DOHH2 (cell line): ENCODE results near the gene SUPT3H.
"Not testable (repeated sequence)": the region's sequence is repeated elsewhere in the genome, so short reads cannot be mapped to it uniquely, and the experiment has no call there.

ENCODE experiments used
- H3F3A ChIP-seq: fragments of 200-600 bp; sonication (generic), shearing (Covaris generic); 2 replicates; pipeline ENCODE4 v1.6.0; 2016; ENCODE audit warnings: antibody characterized with exemption, mild to moderate bottlenecking; ENCODE audit not compliant: control insufficient read depth, insufficient read depth
- H3K27ac ChIP-seq: fragments of 200-600 bp; sonication (generic); 2 replicates; pipeline ENCODE4 v1.5.1; 2014; ENCODE audit warnings: low read depth, mild to moderate bottlenecking, low read length, moderate library complexity
- H3K27me3 ChIP-seq: fragments of 200-600 bp; sonication (generic); 2 replicates; pipeline ENCODE4 v1.6.1; 2014; ENCODE audit warnings: mild to moderate bottlenecking, low read length, mixed read lengths; ENCODE audit not compliant: control insufficient read depth
- H3K36me3 ChIP-seq: fragments of 200-600 bp; sonication (generic); 2 replicates; pipeline ENCODE4 v1.6.1; 2014; ENCODE audit warnings: mild to moderate bottlenecking, low read length, moderate library complexity, mixed read lengths; ENCODE audit not compliant: control insufficient read depth
- H3K4me1 ChIP-seq: fragments of 200-600 bp; sonication (generic); 2 replicates; pipeline ENCODE4 v1.6.1; 2014; ENCODE audit warnings: mild to moderate bottlenecking, low read length, mixed read lengths; ENCODE audit not compliant: control insufficient read depth
- H3K4me2 ChIP-seq: fragments of 200-600 bp; sonication (generic); 2 replicates; pipeline ENCODE4 v1.6.0; 2014; ENCODE audit warnings: mild to moderate bottlenecking, low read length, moderate library complexity
- H3K4me3 ChIP-seq: fragments of 200-600 bp; sonication (generic); 2 replicates; pipeline ENCODE4 v1.5.1; 2014; ENCODE audit warnings: mild to moderate bottlenecking, low read length, mixed read lengths
- H3K79me2 ChIP-seq: fragments of 200-600 bp; sonication (generic); 2 replicates; pipeline ENCODE4 v1.6.1; 2014; ENCODE audit warnings: mild to moderate bottlenecking, low read length, mixed read lengths; ENCODE audit not compliant: control insufficient read depth
- H3K9me2 ChIP-seq: fragments of 200-600 bp; sonication (generic); replicated peaks from 2 replicates; pipeline ENCODE4 v1.6.1; 2014; ENCODE audit warnings: mild to moderate bottlenecking, low read length, mixed read lengths; ENCODE audit not compliant: control insufficient read depth
- H3K9me3 ChIP-seq: fragments of 200-600 bp; sonication (generic); 2 replicates; pipeline ENCODE4 v1.6.1; 2014; ENCODE audit warnings: antibody characterized with exemption, low read length, mixed read lengths; ENCODE audit not compliant: control insufficient read depth, insufficient read depth
- H4K20me1 ChIP-seq: fragments of 200-600 bp; sonication (generic); 2 replicates; pipeline ENCODE4 v1.6.0; 2014; ENCODE audit warnings: low read depth, mild to moderate bottlenecking, antibody characterized with exemption, low read length, moderate library complexity; ENCODE audit not compliant: control insufficient read depth, insufficient read depth
- EZH2phosphoT487 ChIP-seq: fragments of 200-600 bp; sonication (generic); IDR thresholded peaks from 2 replicates; pipeline ENCODE4 v1.6.1; 2017; ENCODE audit warnings: borderline replicate concordance, mild to moderate bottlenecking, antibody characterized with exemption, low read length, moderate library complexity, mixed read lengths
- TF ChIP-seq, protein P1 (sequence below): fragments of 200-600 bp; sonication (generic); IDR thresholded peaks from one replicate; pipeline ENCODE4 v1.5.1; 2014; ENCODE audit warnings: antibody characterized with exemption, mild to moderate bottlenecking, low read depth, low read length; ENCODE audit not compliant: poor library complexity, severe bottlenecking

SUPT3H gene

DNA sequence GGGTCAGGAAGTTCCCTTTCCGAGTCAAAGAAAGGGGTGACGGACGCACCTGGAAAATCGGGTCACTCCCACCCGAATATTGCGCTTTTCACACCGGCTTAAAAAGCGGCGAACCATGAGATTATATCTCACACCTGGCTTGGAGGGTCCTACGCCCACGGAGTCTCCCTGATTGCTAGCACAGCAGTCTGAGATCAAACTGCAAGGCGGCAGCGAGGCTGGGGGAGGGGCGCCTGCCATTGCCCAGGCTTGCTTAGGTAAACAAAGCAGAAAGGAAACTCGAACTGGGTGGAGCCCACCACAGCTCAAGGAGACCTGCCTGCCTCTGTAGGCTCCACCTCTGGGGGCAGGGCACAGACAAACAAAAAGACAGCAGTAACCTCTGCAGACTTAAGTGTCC, 315.1 kb downstream of the SUPT3H start:
- H3K4me2 ChIP-seq, H3F3A ChIP-seq, H3K27me3 ChIP-seq, H3K4me3 ChIP-seq, H3K79me2 ChIP-seq, H3K27ac ChIP-seq, H3K4me1 ChIP-seq, H3K9me3 ChIP-seq, H4K20me1 ChIP-seq, H3K36me3 ChIP-seq, H3K9me2 ChIP-seq: not testable (repeated sequence)

DNA sequence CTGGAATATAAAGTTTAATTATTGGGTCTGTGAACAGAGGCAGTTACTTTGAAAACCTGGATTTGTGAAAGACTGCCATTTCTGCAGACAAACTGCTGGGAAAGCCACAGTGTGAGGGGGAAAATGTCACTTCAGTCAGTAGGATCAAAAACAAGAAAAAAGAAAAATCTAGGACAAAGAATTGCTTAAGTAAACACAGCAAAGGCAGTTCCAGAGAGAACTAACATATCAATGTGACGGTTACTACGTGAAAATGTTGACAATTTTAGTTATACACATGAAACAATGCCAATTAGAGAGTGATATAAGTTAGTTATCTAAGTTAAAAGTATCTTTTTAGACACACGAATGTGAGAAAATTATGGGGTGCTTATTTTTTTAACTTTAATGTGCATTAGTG, 320.0 kb downstream of the SUPT3H start:
- H3K4me2 ChIP-seq: no peak overlapping the region
- H3F3A ChIP-seq: no peaks in the 10 kb centered on the region
- H3K4me1 ChIP-seq: no peaks in the 10 kb centered on the region
- H3K27ac ChIP-seq: no peak overlapping the region
- H3K27me3 ChIP-seq: no peaks in the 10 kb centered on the region
- no peaks in the 10 kb centered on the region for H3K79me2 ChIP-seq
- TF ChIP-seq, protein P1, sequence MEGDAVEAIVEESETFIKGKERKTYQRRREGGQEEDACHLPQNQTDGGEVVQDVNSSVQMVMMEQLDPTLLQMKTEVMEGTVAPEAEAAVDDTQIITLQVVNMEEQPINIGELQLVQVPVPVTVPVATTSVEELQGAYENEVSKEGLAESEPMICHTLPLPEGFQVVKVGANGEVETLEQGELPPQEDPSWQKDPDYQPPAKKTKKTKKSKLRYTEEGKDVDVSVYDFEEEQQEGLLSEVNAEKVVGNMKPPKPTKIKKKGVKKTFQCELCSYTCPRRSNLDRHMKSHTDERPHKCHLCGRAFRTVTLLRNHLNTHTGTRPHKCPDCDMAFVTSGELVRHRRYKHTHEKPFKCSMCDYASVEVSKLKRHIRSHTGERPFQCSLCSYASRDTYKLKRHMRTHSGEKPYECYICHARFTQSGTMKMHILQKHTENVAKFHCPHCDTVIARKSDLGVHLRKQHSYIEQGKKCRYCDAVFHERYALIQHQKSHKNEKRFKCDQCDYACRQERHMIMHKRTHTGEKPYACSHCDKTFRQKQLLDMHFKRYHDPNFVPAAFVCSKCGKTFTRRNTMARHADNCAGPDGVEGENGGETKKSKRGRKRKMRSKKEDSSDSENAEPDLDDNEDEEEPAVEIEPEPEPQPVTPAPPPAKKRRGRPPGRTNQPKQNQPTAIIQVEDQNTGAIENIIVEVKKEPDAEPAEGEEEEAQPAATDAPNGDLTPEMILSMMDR: no peak
- no peak for TF ChIP-seq EZH2phosphoT487
- H3K4me3 ChIP-seq: no peak overlapping the region
- no peaks in the 10 kb centered on the region for H3K36me3 ChIP-seq
- no peaks in the 10 kb centered on the region for H4K20me1 ChIP-seq
- no peaks in the 10 kb centered on the region for H3K9me3 ChIP-seq
- H3K9me2 ChIP-seq: no peaks in the 10 kb centered on the region

DNA sequence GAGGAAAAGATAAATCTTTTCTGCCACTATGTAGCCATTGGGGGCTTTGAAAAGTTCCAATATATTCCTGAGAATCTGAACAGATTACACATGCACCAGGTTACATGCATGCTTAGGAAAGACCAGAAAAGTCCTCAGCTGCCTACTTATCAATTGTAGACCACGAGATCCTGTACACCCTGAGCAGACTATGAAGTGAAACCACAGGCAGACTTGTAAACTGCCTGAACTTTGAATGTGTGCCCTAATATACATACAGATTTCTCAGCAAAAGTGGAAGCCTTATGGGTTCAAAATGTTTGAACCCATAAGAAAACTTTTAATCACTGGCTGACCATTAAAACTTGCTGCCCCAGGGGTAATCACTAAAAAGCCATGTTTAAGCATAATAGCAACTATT, 323.1 kb downstream of the SUPT3H start:
- Histone ChIP-seq H3K27me3 (no peaks in the 10 kb centered on the region), H3K4me3 (no peak overlapping the region), H3K36me3 (no peaks in the 10 kb centered on the region), H3K4me2 (no peak overlapping the region), H4K20me1 (no peaks in the 10 kb centered on the region), H3K4me1 (no peaks in the 10 kb centered on the region), H3K9me2 (no peaks in the 10 kb centered on the region), H3K27ac (no peak overlapping the region), H3K79me2 (no peaks in the 10 kb centered on the region), H3K9me3 (no peaks in the 10 kb centered on the region), H3F3A (no peaks in the 10 kb centered on the region)
- TF ChIP-seq, protein P1: no peak
- TF ChIP-seq EZH2phosphoT487: no peak

DNA sequence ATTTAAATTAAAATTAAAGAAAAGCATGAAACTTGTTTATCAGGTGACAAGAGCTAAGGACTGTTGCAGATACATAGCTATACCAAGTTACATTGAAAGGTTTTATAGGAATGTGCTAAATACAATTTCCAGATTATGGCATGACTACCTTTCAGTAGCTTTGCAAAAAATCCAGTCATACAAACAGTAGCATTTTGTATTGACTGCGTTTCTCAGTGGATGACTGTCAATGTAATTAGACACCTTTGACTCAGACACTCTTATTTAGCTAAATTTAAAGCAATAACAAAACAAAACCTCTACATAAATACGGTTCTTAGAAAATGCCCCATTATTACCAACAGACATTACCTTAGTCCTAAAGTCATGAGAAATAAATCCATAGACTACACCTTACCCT, 325.4 kb downstream of the SUPT3H start:
- Histone ChIP-seq H3K27ac (no peak overlapping the region), H3K9me3 (no peaks in the 10 kb centered on the region), H3K79me2 (no peaks in the 10 kb centered on the region), H3K36me3 (no peaks in the 10 kb centered on the region), H3K4me3 (no peak overlapping the region), H3F3A (no peaks in the 10 kb centered on the region), H3K27me3 (no peaks in the 10 kb centered on the region), H4K20me1 (no peaks in the 10 kb centered on the region), H3K4me1 (peaks cover 6% of the 10 kb centered on the region), H3K9me2 (no peaks in the 10 kb centered on the region), H3K4me2 (no peak overlapping the region)
- TF ChIP-seq, protein P1: no peak
- no peak for TF ChIP-seq EZH2phosphoT487
